ENCODE measurements around the gene MINAR2. TPM values are rescaled to one million over a fixed set of nuclear protein-coding genes. Genes with fewer than 3 reads are reported as not detected.

The MINAR2 gene
- polyA plus RNA-seq, 1 experiment: not detected

GRCh38 chr5:129771058-129771838 lies 23.4 kb downstream of the MINAR2 start:
- no peaks in the 10 kb centered on the region for H3K9me3 ChIP-seq (ENCODE audit: control insufficient read depth, insufficient read depth, low read length)
- no peaks in the 10 kb centered on the region for H3K27me3 ChIP-seq (ENCODE audit: control insufficient read depth, insufficient read depth, low read length)
- TF ChIP-seq, protein P1, sequence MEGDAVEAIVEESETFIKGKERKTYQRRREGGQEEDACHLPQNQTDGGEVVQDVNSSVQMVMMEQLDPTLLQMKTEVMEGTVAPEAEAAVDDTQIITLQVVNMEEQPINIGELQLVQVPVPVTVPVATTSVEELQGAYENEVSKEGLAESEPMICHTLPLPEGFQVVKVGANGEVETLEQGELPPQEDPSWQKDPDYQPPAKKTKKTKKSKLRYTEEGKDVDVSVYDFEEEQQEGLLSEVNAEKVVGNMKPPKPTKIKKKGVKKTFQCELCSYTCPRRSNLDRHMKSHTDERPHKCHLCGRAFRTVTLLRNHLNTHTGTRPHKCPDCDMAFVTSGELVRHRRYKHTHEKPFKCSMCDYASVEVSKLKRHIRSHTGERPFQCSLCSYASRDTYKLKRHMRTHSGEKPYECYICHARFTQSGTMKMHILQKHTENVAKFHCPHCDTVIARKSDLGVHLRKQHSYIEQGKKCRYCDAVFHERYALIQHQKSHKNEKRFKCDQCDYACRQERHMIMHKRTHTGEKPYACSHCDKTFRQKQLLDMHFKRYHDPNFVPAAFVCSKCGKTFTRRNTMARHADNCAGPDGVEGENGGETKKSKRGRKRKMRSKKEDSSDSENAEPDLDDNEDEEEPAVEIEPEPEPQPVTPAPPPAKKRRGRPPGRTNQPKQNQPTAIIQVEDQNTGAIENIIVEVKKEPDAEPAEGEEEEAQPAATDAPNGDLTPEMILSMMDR (IDR thresholded peaks at IDR 0.05; ENCODE audit: low read depth, low read length): peak; percentile 82
- ChIA-PET CTCF (interaction anchor here (0.7 to 6.5 kb wide), 25 partner anchors 8 to 872 kb away, joined by 3 to 85 read pairs (median 4); no protein-coding TSS in a partner anchor), POLR2A (interaction anchor here (0.6 kb wide), 1 partner anchor 10 kb away, joined by 3 read pairs; no protein-coding TSS in a partner anchor)
- H3K4me3 ChIP-seq (ENCODE audit: low read depth, low read length): no peak overlapping the region
- H3K27ac ChIP-seq (ENCODE audit: low read depth, low read length): no peak overlapping the region
- no peak for DNase-seq (ENCODE audit: low read depth, low spot score)

GRCh38 chr5:129773376-129773775 lies 25.5 kb downstream of the MINAR2 start:
- TF ChIP-seq, protein P1 (IDR thresholded peaks at IDR 0.05; ENCODE audit: low read depth, low read length): no peak
- H3K4me3 ChIP-seq (ENCODE audit: low read depth, low read length): no peak overlapping the region
- H3K27ac ChIP-seq (ENCODE audit: low read depth, low read length): no peak overlapping the region
- no peak for DNase-seq (ENCODE audit: low read depth, low spot score)
- ChIA-PET CTCF (interaction anchor here (0.7 to 6.5 kb wide), 4 partner anchors 79 to 1333 kb away, joined by 3 to 85 read pairs (median 7); no protein-coding TSS in a partner anchor), POLR2A (no interaction called here)
- H3K27me3 ChIP-seq (ENCODE audit: control insufficient read depth, insufficient read depth, low read length): no peaks in the 10 kb centered on the region
- no peaks in the 10 kb centered on the region for H3K9me3 ChIP-seq (ENCODE audit: control insufficient read depth, insufficient read depth, low read length)

- Histone ChIP-seq H3K27ac (ENCODE audit: low read depth, low read length) (no peak overlapping the region), H3K4me3 (ENCODE audit: low read depth, low read length) (no peak overlapping the region), H3K9me3 (ENCODE audit: control insufficient read depth, insufficient read depth, low read length) (no peaks in the 10 kb centered on the region), H3K27me3 (ENCODE audit: control insufficient read depth, insufficient read depth, low read length) (no peaks in the 10 kb centered on the region)
- POLR2A ChIA-PET: no interaction called here
- DNase-seq (ENCODE audit: low read depth, low spot score): no peak
- CTCF ChIA-PET: no interaction called here
- TF ChIP-seq, protein P1 (IDR thresholded peaks at IDR 0.05; ENCODE audit: low read depth, low read length): no peak
These were observed 33.7 kb downstream of the MINAR2 start for GRCh38 chr5:129781594-129781993.

DNA sequence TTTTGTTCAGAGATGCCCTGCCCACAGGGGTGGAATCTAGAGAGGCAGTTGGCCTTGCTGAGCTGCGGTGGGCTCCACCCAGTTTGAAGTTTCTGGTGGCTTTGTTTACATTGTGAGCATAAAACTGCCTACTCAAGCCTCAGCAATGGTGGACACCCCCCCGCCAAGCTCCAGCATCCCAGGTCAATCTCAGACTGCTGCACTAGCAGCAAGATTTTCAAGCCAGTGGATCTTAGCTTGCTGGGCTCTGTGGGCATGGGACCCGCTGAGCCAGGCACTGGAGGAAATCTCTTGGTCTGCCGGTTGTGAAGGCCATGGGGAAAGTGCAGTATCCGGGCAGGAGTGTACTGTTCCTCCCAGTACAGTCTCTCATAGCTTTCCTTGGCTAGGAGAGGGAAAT lies 55.5 kb downstream of the MINAR2 start:
- POLR2A ChIA-PET: no interaction called here
- no peak overlapping the region for H3K27ac ChIP-seq (ENCODE audit: low read depth, low read length)
- no peak for DNase-seq (ENCODE audit: low read depth, low spot score)
- CTCF ChIA-PET: no interaction called here
- H3K9me3 ChIP-seq (ENCODE audit: control insufficient read depth, insufficient read depth, low read length): no peaks in the 10 kb centered on the region
- H3K4me3 ChIP-seq (ENCODE audit: low read depth, low read length): no peak overlapping the region
- TF ChIP-seq, protein P1 (IDR thresholded peaks at IDR 0.05; ENCODE audit: low read depth, low read length): no peak
- H3K27me3 ChIP-seq (ENCODE audit: control insufficient read depth, insufficient read depth, low read length): no peaks in the 10 kb centered on the region

- no peak for DNase-seq (ENCODE audit: low read depth, low spot score)
- TF ChIP-seq, protein P1 (IDR thresholded peaks at IDR 0.05; ENCODE audit: low read depth, low read length): no peak
- POLR2A ChIA-PET: no interaction called here
- Histone ChIP-seq H3K27me3 (ENCODE audit: control insufficient read depth, insufficient read depth, low read length) (no peaks in the 10 kb centered on the region), H3K4me3 (ENCODE audit: low read depth, low read length) (no peak overlapping the region), H3K27ac (ENCODE audit: low read depth, low read length) (no peak overlapping the region), H3K9me3 (ENCODE audit: control insufficient read depth, insufficient read depth, low read length) (no peaks in the 10 kb centered on the region)
- CTCF ChIA-PET: no interaction called here
These were observed 56.8 kb downstream of the MINAR2 start for GRCh38 chr5:129804705-129805104.

Data from AG04450 (cell line).